Myocyte (in vitro differentiated cells): ENCODE results near the gene KCNH3. TPM values are rescaled to one million over a fixed set of nuclear protein-coding genes. Genes with fewer than 3 reads are reported as not detected.
"Not testable (repeated sequence)": the region's sequence is repeated elsewhere in the genome, so short reads cannot be mapped to it uniquely, and the experiment has no call there.

Experiments
- DNase-seq: peaks from one replicate; pipeline ENCODE4 v3.0.0-alpha.2; 2012; ENCODE audit warnings: low read depth
- total RNA-seq: library from RNA; depleted of rRNA; stranded (reverse); fragments of >200 nt; gene quantifications from 2 replicates; pipeline ENCODE4 v1.2.3, GENCODE V29; 2014

Gene KCNH3
- total RNA-seq, 1 donor from 2014 or later: 8.9 TPM

DNA sequence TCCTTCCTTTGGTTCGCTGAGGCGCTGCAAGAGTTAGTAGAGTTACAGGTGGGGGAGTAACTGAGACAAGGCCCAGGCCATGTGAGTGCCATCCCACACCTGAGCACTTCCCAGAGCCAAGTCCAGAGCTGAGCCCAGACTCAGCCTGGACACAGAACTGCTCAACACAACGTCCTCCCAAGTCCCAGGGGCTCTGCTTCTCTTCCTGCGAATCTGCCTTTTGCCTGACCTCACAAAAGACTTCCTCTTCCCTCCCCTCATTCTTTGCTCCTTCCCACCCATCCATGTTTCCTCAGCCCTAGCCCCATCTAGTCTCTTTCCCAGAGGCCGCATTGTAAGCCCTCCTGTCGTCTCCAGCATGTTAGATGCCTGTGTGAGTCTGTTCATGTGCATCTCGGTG lies 45.8 kb downstream of the KCNH3 start:
- no peak for DNase-seq

DNA sequence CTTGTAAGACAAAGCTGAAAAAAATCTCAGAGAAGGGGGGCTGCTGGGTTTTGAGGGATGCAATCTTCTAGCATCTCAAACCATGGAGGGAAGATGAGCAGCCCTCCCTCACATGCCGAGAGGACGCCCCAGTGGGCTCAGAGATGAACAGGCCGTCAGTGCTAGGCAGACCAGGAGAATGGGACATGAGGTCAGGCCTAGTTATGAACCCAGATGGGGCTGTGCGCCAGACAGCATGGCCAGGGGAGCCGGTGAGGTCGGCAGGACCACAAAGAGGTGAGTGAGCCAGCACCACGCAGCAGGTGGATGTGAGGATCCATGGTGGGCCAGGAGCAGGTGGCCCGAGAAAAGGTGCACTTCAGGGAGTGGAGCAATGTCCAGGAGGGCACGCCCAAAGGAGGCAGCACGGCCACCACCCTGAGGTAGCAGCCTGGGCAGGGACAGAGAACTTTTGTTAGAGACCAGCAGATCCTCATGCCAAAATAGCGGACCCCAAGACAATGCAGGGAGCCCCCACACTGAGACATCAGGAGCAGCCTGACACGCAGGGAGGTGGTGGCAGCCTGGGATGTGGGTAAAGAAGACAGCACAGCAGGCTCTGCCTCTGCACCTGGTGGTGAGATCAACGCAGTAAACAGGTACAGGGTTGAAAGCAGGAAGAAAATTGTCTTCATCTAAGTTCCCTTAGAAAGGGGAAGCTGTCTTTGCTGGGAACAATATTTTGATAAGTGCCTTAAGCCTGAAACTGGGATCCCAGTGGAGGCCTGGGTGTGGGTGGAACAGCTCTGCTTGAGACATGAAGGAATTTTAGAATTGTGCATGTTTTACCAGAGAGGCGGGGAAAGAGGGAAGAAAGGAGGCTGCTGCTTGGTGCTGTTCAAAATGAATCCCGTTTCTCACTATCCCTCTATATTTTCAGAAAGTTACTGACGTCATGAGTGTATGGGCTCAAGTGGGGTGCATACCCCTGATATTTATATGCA lies 46.9 kb downstream of the KCNH3 start:
- no peak for DNase-seq

DNA sequence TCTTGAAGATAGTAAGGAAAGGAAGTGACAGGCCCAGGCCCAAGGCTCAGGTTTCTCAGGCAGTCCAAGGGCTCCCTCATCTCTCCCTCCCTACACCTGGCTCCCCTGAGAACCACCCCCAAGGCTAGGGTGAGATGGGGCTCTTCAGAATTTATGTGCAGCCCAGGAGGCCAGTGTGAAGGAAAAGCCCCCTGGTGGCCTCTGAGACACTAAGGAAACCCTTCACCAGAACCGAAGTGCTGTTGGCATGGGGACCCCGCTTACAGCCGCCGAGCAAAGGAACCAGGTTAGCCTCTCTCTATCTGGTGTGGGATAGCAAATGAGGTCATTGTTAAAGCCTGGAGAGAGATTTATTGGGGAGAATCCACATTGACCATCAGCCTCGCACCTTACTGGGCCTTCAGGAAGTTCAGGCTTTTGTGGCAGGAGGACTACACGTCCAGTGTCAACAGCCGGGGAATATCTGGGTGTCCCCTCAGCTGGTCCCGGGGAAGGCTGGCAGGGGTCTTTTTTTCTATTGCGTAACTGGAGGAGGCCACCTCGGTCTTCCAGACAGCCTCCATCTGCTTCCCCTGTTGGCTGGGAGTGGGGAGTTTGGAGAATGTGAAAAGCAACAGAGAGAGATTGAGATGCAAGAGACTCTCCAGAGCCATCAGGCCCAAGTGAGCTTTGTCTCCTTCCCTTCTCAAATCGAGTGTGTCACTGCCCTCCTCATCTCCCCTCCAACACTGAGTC lies 48.5 kb downstream of the KCNH3 start:
- DNase-seq: no peak

DNA sequence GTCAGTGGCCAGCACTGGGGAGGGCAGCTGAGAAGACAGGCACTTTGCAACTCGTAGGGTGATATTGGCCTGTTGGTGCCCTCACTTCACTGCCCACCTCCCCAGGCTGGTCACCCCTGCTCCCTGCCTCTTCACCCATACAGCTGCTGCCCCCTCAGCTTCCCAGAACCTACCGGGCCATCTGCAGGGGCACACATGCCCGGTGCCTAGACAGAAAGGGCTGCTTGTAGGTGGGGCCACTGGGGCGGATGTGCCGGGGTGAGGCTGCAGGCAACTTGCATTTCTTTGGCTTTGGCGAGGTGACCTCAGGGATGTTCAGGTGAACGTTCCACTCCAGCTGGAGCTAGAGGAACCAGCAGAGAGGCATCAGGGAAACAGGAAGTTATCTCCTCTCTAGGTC lies 49.5 kb downstream of the KCNH3 start:
- DNase-seq: no peak

DNA sequence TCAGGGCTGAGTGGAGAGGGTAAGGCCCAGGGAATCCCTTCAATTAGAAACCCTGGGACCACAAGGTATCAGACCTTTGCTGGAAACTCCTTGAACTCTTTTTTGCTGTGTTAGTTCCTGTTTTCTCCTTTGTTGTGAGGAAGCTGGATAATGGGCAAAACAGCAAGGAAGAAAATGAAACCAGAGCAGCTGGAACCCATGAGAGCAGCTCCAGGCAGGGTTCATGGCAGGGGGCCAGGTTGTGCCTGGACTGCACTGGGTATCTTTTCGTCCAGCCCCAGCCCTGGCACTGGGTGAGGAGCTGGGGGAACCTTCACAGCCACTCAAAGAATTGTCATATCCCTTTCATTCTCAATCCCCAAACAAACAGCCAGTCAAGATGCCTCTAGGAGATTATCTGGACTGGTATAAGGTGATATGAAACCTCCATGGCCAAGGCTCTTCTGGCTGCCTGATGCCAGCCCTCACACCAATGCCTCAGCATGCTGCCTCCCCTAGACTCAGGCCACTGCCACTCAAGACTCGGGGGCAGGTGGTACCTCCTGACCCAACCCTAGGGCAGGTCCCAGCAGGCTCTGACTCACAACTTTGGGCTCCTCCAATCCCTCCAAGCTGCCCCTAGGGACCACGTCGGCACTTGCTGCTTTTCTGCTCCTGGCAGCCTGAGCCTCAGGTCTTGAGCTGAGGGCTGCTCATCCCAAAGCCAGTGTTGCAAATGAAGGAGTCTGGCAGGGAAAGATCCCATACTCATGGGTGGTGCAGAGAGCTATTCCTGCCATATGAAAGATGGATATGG lies 50.1 kb downstream of the KCNH3 start:
- peak; percentile 90 for DNase-seq

DNA sequence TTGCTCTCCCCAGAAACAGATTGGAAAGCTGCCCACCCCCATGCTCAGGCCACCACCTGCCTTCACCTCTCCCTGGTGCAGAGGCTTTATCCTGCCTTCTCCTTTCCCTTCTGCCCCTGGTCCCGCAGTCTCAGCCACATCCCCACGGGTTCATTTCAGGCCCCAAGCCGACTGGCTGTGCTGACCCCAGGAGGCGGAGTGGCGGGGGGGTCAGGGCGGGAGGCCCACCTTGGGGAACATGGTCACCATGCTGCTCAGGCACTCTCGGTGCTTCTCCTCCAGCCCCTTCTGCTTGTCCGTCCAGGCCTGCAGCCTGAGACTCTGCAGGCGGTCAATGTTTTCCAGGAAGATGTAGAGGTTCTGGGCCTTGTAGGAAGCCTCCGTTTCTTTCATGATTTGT lies 59.7 kb downstream of the KCNH3 start:
- DNase-seq: no peak

DNA sequence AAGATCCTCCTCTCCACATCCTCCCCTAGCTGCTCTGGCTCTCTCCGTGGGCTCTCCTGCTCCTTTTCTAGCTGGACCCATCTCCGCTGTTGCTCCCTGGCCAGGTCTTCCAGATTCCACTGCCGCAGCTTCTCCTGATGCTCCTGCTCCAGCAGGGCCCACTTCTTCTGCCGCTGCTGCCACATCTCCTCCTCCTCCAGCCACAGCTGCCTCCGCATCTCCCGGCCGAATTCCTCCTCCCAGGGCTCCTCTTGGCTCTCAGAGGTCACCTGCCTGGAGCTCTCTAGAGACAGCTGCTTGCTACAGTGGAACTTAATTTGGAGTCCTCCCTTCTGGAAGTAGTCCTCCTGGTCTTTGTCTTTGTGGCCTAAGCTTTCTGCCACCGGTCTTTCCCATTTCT lies 61.1 kb downstream of the KCNH3 start:
- DNase-seq: no peak

DNA sequence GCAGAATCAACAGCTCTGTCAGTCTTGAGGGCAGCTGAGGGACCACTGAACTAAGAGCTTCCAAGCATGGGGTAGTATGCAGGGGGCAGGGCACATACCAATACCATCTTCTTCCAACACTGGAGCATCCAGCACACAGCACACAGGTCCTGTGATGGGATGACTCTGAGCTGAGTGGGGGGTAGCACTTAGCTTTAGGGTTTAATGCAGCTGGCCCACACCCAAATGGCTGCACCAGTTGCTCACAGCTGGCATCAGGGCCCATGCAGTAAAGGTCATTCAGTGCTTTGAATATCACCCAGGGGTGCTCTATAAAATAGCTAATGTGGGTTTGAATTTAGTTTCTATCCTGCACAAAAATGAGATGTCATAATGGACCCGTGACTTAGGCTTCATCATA lies 64.9 kb downstream of the KCNH3 start:
- no peak for DNase-seq

DNA sequence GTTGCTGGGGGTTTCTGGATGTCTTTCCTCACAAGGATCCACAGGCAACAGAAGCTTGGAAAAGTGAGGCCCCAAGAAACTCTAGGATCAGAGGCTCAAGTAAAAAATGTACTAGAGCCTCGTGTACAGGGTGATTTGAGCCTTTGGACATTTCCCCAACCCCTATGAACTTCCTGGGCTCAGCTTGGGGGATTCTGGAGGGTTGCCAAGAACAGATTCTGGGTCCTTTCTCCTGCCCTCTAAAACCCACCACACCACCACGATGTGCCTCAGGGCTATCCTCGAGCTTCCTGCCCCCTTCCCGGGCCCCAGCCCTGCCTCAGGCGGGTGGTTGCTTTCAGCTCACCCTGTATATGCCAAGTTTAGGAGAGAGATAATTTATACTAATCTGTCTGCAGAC lies 66.0 kb downstream of the KCNH3 start:
- no peak for DNase-seq

DNA sequence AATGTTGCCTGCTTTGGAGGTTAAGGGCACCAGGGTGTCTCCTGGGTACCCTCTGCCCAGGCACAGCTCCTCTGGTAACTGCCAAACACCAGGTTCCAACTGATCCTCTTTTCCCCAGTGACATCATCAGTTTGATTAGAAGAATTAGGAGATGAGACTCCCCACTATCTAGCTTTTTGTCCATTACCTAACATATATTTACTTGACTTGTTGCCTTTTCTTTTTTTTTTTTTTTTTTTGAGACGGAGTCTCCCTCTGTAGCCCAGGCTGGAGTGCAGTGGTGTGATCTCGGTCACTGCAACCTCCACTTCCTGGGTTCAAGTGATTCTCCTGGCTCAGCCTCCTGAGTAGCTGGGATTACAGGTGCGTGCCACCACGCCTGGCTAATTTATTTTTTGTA lies 66.7 kb downstream of the KCNH3 start, which contains the start of gene FAM186B:
FAM186B (minus strand) TSS at position 101 of the 400 bp plus-strand sequence. CDS start 162 bp downstream, outside the sequence.
- not testable (repeated sequence) for DNase-seq

Other genes with a start within 250 kb of the KCNH3 start
- 0.05 TPM in 1 of 2 replicates, not detected in the other for gene PRPH, start 243.9 kb upstream of the KCNH3 start, total RNA-seq
- gene TROAP, start 215.8 kb upstream of the KCNH3 start, total RNA-seq: 1.1 TPM in 1 of 2 replicates, not detected in the other
- gene C1QL4, start 201.8 kb upstream of the KCNH3 start, total RNA-seq: 37.7 and 119 TPM in 2 replicates
- gene DNAJC22, start 192.1 kb upstream of the KCNH3 start, total RNA-seq: 0.62 and 1.0 TPM in 2 replicates
- 41.9 and 43.0 TPM in 2 replicates for gene SPATS2, start 171.6 kb upstream of the KCNH3 start, total RNA-seq
- gene MCRS1, start 29.1 kb downstream of the KCNH3 start, total RNA-seq: 72.1 and 98.1 TPM in 2 replicates
- gene FAM186B, start 66.6 kb downstream of the KCNH3 start, total RNA-seq: 0.10 and 0.27 TPM in 2 replicates
- 12.4 and 14.7 TPM in 2 replicates for gene PRPF40B, start 84.5 kb downstream of the KCNH3 start, total RNA-seq
- gene FMNL3, start 168.4 kb downstream of the KCNH3 start, total RNA-seq: 16.7 and 18.8 TPM in 2 replicates
- gene TMBIM6, start 202.5 kb downstream of the KCNH3 start, total RNA-seq: 315 and 361 TPM in 2 replicates